GM12874 (cell line): ENCODE measurements around the gene PPP1R17.

Experiments
- CTCF ChIP-seq: IDR thresholded peaks from 2 replicates; pipeline ENCODE4 v1.5.1; 2011; ENCODE audit warnings: low read depth, mild to moderate bottlenecking, control low read depth, low read length, moderate library complexity; ENCODE audit not compliant: insufficient read depth

PPP1R17 gene

GRCh38 chr7:31751726-31752125 lies 64.7 kb downstream of the PPP1R17 start:
- no peak for TF ChIP-seq CTCF
